ENCODE results near the gene ZNF48.

DNA sequence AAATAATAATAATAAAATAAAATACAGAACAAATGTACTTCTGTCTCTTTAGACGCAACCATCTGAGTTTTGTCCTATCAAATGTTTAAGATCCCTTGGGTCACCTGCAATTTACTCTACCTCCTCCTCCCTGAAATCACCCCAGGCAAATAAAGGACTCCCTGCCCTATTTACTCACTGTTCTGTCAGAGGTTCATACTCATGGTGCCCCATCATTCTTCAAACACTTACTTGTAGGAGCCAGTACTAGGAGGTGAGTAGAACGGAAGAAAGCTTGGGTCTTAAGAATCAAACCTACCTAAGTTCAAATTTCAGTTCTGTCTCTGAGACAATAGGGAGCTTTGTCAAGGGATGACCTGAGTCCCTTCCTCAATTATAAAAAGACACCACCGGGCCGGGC lies 28.7 kb upstream of the ZNF48 start:
- TF ChIP-seq, protein P1, sequence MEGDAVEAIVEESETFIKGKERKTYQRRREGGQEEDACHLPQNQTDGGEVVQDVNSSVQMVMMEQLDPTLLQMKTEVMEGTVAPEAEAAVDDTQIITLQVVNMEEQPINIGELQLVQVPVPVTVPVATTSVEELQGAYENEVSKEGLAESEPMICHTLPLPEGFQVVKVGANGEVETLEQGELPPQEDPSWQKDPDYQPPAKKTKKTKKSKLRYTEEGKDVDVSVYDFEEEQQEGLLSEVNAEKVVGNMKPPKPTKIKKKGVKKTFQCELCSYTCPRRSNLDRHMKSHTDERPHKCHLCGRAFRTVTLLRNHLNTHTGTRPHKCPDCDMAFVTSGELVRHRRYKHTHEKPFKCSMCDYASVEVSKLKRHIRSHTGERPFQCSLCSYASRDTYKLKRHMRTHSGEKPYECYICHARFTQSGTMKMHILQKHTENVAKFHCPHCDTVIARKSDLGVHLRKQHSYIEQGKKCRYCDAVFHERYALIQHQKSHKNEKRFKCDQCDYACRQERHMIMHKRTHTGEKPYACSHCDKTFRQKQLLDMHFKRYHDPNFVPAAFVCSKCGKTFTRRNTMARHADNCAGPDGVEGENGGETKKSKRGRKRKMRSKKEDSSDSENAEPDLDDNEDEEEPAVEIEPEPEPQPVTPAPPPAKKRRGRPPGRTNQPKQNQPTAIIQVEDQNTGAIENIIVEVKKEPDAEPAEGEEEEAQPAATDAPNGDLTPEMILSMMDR (IDR thresholded peaks at IDR 0.05): no peak
- no peak for TF ChIP-seq POLR2A (IDR thresholded peaks at IDR 0.05)
